ENCODE results near the gene TIMM44. TPM values are rescaled to one million over a fixed set of nuclear protein-coding genes. Genes with fewer than 3 reads are reported as not detected.
A peak's percentile ranks its signal among the peaks of the same experiment; 100 is the strongest.
"Not testable (repeated sequence)": the region's sequence is repeated elsewhere in the genome, so short reads cannot be mapped to it uniquely, and the experiment has no call there.

Gene TIMM44
- total RNA-seq, 1 donor from 2014 or later: 116 TPM

DNA sequence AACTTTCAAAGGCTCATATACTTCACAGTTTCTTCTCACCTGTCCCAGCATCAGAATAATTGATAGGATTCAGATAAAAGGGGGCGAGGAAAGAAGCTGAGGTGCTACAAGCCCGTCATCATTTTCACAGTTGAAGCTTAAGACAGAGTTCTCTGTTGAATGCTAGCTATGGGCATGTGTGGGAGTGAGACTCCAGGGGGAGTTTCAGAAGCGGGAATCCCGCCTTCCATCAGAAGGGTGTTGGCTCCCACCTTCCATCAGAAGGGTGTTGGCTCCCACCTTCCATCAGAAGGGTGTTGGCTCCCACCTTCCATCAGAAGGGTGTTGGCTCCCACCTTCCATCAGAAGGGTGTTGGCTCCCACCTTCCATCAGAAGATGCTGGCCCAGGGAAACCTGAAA, 17.6 kb upstream of the TIMM44 start:
- ATAC-seq (ENCODE audit: poor library complexity); DNase-seq; intact Hi-C loops (cut with DNase I): not testable (repeated sequence)

DNA sequence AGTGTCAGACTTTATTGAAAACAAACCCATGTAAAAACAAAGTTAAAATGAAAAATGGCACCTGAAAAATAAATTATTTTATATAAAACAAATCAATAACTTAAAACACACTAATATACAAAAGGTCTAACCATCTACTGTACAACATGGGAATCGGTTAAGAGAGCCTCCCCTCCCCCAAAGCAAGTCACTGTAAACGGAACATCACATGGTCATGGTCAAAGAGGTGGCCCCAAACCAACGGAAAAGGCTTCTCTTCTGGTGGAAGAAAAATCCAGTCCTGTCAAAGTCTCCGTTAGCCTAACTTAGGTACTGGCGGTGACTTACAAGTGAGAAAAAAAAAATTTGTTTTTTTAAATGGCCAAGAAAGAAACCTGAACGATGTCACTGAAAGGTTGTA, 15.7 kb upstream of the TIMM44 start:
- ATAC-seq (ENCODE audit: poor library complexity) (no peak), DNase-seq (no peak)
- intact Hi-C loops (cut with DNase I): no loop called here

DNA sequence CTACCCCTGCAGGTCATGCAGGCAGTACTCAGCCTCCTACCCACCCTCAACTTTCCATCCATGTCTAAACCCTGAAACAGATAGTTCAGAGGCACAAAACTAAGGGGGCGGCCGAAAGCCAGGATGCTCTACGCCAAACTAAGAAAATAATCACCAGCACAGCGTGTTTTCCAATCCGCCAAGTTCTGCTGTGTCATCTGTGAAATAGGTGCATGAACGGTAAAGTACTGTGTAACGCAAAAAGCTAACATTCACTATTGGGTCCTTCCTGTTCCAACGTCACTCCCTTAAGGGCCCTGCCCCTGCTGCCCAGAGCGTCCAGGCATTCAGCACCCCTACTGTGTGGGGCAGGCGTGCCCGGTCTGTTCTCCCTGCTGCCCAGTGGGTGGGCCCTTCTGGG, 12.2 kb upstream of the TIMM44 start:
- intact Hi-C loops (cut with DNase I): no loop called here
- DNase-seq (no peak), ATAC-seq (ENCODE audit: poor library complexity) (no peak)

DNA sequence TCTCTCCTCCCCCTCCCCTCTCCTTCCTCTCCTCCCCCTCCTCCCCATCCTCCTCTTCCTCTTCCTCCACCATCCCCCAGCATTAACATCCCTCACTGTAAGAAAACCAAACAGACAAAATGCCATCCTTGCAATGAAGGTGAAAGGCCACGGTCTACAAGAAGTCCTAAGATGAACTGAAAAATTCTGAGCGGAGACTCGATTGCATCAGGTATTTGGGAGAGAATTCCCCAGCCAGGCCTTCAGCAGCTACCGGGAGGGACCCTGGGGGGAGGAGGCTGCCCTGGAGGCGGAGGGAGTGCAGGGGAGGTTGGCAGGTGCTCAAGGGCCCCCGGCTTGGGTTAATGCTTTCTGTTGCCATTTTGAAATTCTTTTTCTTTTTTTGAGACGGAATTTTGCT, 10.1 kb upstream of the TIMM44 start:
- DNase-seq (no peak), ATAC-seq (ENCODE audit: poor library complexity) (no peak)
- intact Hi-C loops (cut with DNase I): no loop called here

DNA sequence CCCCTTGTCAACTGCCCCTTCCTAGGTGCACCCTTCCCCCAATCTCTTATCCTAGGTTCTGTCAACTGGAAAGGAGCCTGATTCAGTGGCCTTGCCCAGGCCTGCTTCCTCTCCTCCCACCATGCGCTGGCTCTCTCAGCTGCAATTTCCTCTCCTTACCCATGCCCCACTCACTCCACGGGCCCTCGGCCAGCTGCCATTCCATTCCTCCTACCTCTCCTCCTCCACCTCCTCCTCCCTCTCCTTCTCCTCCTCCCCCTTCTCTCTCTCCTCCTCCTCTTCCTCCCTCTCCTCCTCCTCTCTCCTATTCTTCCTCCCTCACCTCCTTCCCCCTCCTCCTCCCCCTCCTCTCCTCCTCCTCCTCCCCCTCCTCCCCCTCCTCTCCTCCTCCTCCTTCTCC, 9.6 kb upstream of the TIMM44 start:
- DNase-seq (no peak), ATAC-seq (ENCODE audit: poor library complexity) (no peak)
- intact Hi-C loops (cut with DNase I): no loop called here

DNA sequence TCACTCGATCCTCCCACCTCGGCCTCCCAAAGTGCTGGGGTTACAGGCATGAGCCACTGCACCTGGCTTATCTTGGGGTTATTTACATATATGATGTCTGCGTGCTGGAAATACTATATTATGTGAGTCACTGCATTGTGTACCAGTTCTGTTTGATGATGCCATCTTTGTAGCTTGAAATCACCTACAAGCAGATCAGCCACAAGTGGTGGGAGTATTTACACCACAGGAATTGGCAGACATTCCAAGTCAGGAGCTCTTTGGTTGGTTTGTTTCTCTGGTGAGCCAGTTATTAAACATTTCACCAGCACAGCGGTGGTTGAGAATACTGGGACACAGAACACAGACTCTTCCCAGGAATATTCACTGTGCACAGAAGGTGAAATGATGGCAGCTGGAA, 4.5 kb upstream of the TIMM44 start:
- intact Hi-C loops (cut with DNase I): loop anchor here (10.0 kb wide), 1 partner anchor 207 kb away; no protein-coding TSS in a partner anchor
- ATAC-seq (ENCODE audit: poor library complexity) (no peak), DNase-seq (no peak)

DNA sequence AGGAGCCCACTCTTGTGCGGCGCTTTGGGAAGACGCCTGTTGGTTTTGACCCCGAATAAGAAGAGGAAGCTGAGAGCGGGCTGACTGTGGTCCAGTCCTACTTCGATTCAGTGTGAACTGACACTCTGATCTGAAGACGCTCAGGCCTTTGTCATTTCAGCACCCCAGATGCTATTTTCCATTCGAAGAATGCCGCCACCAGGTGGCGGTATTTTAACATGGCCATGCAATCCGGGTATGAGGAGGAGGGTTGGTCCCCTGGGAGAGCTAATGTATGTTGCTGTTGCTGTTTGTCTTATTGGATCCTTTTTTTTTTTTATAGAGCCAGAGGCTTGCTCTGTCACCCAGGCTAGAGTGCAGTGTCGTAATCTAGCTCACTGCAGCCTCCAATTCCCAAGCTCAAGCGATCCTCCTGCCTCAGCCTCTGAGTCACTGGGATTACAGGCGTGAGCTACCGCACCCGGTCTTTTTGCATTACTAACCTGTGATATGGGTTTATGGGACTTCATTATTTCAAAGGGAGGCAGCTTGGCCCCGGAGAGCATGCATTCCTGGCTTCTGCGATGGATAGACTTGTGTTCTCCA, 803 bp upstream of the TIMM44 start:
- DNase-seq (peak; percentile 91), ATAC-seq (ENCODE audit: poor library complexity) (peak; percentile 78)
- intact Hi-C loops (cut with DNase I): loop anchor here (5.0 to 10.0 kb wide), 3 partner anchors 58 to 308 kb away; no protein-coding TSS in a partner anchor

DNA sequence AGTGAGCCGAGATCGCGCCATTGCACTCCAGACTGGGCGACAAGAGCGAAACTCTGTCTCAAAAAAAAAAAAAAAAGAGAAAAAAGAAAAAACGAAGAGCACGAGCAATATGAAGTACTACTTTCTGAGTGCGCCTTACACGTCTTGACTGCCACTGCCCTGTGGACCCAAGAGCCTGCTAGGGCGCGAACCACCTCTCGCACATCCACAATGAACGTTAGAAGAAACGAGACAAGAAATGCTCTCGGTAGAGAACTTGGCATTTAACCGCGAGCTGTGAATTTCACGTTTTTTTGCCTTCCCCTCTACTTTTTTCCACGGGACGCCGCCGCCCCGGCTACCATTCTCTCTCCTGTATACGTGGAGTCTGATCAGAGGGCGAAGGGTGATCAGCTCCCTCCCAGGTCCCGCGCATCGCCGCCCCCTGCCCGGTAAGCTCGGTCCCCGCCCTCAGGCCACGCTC, 454 bp downstream of the TIMM44 start:
- DNase-seq (no peak), ATAC-seq (ENCODE audit: poor library complexity) (no peak)
- intact Hi-C loops (cut with DNase I): loop anchor here (5.0 to 10.0 kb wide), 3 partner anchors 59 to 309 kb away; no protein-coding TSS in a partner anchor

DNA sequence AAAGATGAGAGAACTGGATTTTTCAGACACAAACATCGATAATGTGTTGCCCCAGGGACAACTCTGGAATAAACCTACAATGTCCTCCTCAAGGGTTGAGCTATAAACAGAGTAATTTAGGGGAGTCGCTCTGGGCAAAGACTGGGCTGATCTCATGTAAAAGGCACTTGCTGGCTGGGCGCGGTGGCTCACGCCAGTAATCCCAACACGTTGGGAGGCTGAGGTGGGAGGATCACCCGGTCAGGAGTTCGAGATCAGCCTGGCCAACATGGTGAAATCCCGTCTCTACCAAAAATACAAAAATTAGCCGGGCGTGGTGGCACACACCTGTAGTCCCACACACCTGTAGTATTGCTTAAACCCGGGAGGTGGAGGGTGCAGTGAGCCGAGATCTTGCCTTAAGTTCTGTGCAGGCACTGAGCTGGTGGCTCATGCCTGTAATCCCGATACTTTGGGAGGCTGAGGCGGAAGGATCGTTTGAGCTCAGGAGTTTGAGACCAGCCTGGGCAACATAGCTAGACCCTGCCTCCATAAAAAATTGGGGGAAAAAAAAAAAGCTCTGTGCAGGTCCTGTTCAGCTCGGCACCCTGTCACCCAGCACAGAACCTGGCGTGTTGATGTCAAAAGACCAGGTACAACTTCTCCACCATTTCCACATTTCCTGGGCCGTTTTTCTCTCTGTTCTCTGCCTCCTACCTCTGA, 1.4 kb downstream of the TIMM44 start:
- intact Hi-C loops (cut with DNase I): loop anchor here (5.0 to 10.0 kb wide), 3 partner anchors 60 to 310 kb away; no protein-coding TSS in a partner anchor
- DNase-seq: no peak

DNA sequence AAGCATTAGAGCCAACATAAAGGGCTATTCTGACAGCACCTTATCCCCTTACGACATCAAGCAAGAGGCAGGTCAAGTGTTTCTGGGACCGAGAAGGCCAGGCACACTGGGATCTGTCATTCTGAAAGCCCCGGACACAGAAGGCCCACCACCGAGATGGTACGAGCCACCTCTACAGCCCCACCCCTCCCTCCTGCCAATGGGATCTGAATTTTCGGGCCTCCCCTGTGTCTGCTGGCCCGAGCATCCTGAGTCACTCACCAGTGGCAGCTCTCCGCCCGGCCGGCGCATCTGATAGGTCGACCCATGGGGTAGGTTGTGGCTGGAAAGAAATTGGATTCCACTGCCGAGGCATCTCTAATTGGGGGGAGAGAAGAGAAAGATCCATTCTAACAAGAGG, 2.6 kb downstream of the TIMM44 start:
- ATAC-seq (ENCODE audit: poor library complexity) (no peak), DNase-seq (no peak)
- intact Hi-C loops (cut with DNase I): loop anchor here (5.0 to 10.0 kb wide), 3 partner anchors 61 to 311 kb away; no protein-coding TSS in a partner anchor

More for the DNA sequence above, 1.4 kb downstream of the TIMM44 start:
- no peak for ATAC-seq (ENCODE audit: poor library complexity)

DNA sequence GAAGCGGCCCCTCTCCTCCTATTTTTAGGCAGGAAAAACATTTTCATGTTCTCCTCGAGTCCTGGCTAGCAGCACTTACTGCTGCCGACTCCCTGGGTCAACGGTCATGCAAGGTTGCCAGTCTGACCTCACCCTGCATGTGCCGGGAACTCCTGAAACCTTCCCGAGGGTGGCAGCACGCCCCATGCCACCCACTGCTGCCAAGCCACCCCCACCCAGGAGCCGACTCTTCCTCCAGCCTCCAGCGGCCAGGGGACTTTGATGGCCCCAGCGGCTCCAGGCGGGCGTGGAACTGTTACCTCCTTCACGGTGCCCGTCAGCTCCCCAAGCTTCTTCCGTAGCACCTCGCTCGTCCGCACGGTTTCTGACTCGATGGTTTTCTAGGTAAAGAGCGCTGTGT, 8.7 kb downstream of the TIMM44 start:
- no peak for ATAC-seq (ENCODE audit: poor library complexity)
- no peak for DNase-seq
- intact Hi-C loops (cut with DNase I): no loop called here

DNA sequence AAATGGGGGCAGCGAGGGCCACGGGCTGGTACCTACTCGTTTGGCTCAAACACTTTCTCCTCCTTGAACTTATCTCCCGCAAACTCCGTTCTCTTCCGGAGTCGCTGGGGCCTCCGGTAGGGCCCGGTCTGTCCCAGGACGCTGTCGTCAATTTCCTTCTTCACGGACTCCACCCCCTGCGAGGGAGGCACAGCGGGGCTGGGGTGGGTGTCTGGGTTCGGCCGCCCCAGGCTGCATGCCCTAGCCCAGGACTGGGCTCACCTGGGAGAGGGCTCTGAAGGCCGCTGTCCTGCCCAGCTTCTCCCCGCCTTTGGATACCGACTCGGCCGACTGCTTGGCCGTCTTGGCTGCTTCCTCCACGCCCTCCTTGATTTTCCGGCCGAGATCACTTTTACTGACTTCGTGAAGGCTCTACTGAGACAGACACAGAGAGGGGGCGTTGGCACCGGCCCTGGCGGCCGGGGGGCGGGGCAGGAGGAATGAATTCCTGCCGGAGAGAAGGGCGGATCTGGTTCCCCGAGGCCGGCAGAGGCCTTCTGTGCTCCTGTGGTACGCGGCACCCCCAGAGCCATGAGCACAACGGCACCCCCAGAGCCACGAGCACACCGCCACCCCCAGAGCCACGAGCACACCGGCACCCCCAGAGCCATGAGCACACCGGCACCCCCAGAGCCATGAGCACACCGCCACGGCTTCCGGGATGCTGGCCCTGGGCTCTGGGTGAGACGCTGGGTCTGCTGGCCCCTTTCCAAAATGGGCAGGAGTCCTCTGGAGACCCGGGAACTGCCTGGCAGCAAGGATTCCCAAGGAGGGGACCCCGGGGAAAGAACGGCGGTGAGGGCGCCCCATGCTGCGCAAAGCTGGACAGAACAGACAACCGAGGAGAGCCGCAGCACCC, 9.4 kb downstream of the TIMM44 start:
- intact Hi-C loops (cut with DNase I): no loop called here
- DNase-seq (no peak), ATAC-seq (ENCODE audit: poor library complexity) (no peak)

DNA sequence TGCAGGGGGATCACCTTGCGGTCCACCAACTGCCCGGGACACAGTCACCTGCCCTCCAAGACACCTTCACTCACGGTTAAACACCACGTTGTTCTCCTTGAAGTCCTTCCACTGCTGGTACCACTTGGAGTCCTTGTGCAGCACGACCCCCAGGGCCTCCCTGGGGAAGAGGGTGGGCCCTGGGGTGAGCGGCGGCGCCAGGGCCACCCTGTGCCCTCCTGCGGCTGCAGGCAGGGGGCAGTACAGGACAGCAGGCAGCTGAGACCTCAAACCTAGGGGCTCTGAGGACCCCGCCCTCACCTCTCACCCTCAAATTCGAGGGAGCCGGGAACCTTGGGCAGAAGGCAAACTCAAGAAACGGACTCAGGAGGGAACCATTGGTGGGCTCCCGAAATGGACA, 10.1 kb downstream of the TIMM44 start:
- DNase-seq (no peak), ATAC-seq (ENCODE audit: poor library complexity) (no peak)
- intact Hi-C loops (cut with DNase I): no loop called here

DNA sequence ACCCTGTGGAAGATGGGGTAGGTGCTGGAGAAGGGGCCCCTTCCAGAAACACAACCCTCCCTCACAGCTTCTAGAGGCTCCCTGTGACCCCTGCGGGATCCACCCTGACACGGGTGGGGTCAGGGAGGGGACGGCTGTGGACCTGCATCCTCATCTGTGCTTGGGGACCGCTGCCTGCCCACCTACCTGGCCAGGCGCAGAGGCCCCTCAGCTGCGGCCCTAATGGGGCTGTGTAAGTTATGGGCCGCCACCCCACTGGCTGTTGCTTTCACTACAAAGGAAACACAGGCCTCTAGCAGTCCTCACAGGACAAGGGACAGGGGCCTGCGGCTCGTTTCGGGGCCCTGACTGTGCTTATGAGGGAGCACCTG, 10.6 kb downstream of the TIMM44 start:
- no peak for DNase-seq
- intact Hi-C loops (cut with DNase I): no loop called here
- no peak for ATAC-seq (ENCODE audit: poor library complexity)

DNA sequence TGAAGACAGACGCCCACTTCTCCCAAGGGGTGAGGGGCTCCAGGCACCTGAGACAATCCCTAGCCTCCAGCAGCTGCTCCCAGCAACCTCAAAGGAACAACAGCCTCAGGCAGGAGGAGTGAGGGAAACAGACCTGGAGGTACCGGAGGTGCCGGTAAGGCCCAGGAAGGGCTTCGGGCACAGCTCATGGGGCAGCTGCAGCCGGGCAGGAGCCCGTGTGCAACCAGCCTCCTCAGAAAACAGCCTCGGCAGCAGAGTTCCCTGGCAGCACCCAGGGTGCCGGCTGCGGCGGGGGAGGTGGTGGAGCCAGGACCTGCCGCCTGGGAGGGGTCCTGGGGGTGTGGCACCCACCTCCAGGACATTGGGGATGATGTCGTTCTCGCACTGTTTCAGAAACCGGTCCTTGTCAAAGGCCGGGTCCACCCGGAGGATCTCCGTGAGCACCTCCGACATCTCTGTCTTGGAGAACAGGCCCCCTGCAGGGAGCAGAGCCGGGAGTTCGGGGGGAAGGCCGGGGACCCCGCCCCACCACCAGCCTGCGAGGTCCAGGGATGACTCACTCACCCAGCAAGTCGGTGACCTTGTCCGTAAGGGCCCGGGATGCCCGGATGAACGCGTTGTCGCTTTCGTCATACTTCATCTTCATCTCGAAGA, 11.1 kb downstream of the TIMM44 start:
- no peak for ATAC-seq (ENCODE audit: poor library complexity)
- intact Hi-C loops (cut with DNase I): no loop called here
- no peak for DNase-seq

DNA sequence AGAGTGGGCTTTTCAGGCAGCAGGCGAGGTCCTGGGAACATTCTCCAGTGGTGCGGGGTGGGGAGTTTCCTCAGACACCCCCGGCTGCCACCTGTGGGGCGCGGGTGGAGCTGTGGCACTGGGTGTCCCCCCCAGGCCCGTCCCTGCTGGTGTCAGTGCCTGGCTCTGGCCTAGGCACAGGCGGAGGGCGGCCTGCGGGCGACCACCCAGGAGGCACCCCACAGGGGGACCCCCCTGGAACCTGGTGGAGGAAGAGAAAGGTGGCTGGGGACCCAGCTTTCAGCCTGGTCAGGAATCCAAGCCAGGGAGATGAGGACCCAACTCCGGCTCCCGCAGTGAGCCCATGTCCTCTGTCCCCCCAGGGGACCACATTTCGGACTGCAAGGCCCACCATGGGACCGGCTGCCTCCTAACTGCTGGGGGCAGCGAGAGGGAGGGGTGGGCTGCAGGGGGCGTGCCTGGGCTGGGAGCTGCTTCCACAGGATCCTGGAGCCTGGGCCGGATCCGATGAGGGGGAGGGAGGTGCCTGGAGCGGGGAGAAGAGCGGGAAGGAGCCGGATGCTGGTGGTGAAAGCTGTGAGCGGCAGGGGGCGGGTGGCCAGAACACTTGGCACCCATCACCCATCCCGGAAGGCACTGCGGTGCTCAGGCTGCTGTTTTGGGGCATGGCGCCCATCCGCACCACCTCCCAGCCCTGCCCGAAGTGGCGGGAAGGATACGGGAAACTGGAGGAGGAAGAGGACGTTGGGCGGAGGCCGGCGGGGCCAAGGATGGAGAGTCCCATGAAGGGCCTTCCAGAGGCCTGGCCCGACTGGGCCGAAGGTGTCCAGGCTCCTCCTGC, 12.0 kb downstream of the TIMM44 start:
- no peak for DNase-seq
- intact Hi-C loops (cut with DNase I): no loop called here
- no peak for ATAC-seq (ENCODE audit: poor library complexity)

DNA sequence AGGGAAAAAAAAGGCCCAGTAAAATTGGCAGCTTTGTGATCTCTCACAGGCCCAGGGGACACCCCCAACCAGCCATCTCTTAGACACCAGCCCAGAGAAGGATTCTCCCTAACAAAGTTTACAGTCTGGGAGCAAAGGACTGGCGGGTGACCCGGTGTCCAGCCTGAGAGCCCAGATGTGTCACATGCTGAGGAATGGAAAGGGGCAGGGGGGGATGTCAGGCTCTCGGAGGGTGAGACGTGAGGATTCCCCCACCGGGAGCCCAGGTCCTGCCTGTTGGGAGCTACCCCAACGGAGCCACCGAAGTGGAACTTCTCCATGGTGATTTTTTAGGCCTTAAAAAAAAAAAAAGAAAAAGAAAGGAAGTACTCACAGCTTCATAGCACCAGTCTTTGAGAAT, 12.7 kb downstream of the TIMM44 start:
- ATAC-seq (ENCODE audit: poor library complexity) (no peak), DNase-seq (no peak)
- intact Hi-C loops (cut with DNase I): no loop called here

DNA sequence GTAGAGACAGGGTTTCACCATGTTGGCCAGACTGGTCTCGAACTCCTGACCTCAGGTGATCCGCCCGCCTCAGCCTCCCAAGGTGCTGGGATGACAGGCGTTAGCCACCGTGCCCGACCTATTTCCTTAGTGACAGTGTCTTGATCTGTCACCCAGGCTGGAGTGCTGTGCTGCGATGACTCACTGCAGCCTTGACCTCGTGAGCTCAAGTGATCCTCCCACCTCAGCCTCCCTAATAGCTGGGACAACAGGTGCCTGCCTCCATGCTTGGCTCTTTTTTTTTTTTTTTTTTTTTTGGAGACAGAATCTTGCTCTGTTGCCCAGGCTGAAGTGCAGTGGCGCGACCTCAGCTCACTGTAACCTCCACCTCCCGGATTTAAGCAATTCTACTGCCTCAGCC, 13.4 kb downstream of the TIMM44 start:
- DNase-seq; intact Hi-C loops (cut with DNase I); ATAC-seq (ENCODE audit: poor library complexity): not testable (repeated sequence)
